Measurements from ENCODE around the gene MEGF11.

Gene MEGF11

DNA sequence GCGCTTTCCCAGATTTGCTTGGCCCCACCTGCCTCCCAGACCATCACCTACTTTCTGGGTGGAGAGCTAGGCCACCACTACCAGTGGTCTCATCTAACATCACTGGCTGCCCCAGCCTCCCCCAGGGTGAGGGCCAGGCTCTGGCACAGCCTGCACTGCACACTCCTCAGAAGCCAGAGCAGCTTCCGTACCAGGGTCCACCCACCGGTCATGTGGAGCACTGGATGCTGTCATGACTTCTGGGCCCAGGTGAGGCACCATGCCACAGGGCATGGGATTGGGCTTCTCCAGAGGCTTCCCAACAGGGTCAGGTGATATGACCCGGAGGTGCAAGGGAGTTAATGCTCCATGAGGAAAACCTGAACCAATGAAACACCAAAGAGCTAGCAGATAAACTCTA lies 14.0 kb downstream of the MEGF11 start:
- no peak for DNase-seq (ENCODE audit: low read depth in 2 of 2)

DNA sequence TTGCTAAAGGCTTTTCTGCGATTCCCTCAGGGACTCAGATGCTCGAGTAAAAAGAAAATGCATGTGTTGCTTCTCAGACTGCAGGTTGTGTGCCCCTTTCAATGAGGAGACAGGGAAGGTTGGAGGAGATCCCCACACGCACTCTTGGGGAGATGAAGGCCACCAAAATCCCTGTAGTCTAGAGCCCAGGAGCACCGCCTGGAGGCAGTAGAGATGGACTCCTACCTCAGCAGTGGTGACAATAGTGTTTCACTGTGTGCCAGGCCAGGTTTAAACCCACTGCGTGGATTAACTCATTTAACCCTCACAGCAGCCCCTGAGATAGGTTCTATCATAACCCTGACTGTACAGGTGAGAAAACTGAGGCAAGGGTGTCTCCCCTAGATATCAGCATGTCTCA lies 15.2 kb downstream of the MEGF11 start:
- DNase-seq (ENCODE audit: low read depth in 2 of 2), result no peak

DNA sequence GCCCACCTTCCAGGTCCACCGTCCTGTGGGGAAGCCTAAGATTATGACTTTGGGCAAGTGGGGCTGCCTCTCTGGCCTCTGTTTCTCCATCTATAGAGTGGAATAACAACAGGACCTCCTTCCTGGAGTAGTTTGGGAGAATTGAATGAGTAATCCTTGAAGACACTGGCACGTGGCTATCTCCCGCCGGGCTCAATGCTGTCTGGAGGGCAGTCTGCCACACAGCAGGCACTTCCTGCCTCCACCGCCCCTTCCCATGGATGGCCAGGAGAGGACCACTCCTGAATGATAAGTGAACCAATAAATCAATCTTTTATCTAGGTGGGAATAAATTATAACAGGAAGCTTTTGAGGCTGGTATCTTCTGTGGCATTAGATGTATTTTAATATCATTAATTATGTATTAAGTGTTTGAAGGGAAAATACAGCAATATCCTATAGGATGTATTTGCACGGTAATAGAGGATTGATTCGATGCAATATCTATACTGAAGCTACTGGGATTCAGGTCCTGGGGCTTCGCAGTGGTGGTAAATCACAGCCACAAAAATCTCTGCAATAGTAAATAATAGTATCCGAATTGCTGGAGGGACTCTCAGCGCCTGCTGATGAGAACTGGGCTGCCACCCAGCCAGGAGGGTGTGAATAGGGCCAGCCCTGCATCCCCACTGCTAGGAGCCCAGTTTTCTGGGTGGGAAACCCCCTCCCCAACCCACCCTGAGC lies 15.9 kb downstream of the MEGF11 start:
- no peak for DNase-seq (ENCODE audit: low read depth in 2 of 2)

DNA sequence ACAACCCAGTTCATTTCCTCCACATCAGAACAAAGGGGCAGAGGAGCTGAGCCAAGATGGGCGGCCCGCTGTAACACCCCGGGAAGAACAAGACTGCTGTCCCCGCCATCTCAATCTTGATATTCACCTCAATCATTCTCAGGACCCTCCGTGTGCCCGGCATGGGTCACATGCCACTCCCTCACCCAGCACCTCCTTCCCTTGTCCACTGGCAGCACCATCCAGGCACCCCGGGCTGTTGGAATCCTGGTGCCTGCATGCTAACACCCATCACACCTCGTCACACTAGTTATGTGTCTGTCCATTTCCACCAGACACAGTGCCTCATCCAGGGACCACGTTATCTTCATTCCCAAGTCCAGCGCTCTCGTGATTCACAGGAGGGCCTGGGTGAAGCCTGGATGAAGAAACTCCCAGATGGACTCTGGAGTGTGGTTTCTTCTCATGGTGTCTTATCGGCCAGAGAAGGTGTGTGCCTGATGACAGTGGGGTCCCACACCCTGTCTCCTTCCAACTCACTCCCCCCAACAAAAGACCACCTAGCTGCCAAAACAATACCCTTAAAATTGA lies 16.7 kb downstream of the MEGF11 start:
- no peak for DNase-seq (ENCODE audit: low read depth in 2 of 2)

DNA sequence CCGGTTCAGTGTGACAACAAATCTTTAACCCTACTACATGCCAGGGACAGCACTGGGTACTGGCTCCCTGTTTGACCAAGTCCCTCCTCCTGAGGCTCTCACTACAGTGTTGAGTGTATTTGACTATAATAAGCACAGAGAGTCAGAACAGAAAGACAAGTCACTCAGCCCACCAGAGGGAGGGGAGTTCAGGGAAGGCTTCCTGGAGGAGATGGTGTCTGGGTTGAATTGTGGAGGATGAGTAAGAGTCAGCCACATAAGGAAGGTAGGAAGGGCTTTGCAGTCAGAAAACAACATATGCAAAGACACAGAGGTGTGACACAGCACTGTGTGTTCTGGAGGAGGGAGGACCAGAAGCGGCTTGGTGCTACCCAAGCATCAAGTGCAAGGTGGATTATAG lies 17.7 kb downstream of the MEGF11 start:
- DNase-seq (ENCODE audit: low read depth in 2 of 2), result no peak

DNA sequence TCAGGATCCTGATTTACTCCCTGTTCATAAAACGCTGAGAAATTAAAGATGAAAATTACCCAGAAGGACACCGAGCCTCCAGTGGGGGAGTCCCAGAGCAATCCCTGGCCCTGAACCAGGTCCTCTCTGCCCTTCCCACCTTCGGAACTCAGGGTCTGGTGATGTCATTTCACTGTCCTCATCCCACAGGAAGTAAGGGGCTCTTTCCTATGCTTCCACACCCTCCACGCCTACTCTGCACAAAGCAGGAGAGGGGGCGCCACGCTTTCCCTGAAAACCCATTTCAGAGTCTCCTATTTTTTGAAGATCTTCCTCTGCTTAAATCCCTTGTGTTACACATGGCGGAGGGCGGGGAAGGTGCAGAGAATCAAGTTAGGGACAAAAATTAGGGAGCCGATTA lies 18.8 kb downstream of the MEGF11 start:
- no peak for DNase-seq (ENCODE audit: low read depth in 2 of 2)

DNA sequence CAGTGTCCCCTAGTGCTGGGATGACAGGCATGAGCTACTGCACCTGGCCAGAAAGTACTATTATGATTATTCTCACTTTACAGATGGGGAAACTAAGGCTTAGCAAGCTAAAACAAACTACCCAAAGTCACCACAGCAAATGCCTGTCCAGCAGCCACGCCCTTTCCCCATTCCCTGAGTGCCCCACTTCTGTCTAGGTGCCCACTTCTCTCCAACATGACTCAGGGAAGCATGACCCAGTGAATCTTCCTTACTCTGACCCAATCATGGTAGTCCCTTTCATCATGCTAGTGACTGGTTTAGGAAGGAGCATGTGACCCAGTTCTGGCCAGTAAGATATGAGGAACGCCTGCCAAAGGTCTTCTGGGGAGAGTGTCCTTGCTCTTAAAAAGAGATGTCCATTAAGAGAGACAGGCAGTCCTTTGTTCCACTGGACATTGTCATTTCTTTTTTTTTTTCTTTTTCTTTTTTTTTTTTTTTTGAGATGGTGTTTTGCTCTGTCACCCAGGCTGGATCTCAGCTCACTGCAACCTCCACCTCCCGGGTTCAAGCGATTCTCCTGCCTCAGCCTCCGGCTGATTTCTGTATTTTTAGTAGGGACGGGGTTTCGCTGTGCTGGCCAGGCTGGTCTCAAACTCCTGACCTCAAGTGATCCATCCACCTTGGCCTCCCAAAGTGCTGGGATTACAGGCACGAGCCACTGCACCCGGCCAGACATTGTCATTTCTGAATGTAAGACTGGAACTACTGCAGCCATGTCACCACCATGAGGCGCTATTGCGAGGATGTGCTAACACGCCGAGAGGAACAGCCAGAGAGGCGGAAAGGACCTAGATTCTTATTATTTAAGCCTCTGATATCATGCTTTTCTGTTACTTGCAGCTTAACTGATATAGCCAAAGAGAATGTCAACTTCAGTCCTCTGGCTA lies 19.8 kb downstream of the MEGF11 start:
- DNase-seq (ENCODE audit: low read depth in 2 of 2), result no peak

DNA sequence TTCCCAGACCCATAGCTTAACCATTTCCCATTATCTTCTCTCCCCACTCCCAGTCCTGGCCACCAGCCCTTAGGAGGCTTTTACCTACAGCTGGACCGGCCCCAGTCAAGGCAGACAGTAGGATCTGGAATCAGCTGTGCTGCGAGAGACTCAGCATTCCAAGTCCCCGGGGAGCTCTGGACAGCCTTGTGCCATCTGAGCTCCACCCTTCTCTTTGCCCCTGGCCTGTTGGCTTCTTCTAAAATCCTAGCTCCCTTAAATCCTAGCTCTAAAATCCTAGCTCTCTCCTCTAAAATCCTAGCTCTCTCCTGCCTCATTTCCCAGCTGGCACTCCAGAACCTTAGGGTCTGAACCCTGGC lies 21.3 kb downstream of the MEGF11 start:
- no peak for DNase-seq (ENCODE audit: low read depth in 2 of 2)

DNA sequence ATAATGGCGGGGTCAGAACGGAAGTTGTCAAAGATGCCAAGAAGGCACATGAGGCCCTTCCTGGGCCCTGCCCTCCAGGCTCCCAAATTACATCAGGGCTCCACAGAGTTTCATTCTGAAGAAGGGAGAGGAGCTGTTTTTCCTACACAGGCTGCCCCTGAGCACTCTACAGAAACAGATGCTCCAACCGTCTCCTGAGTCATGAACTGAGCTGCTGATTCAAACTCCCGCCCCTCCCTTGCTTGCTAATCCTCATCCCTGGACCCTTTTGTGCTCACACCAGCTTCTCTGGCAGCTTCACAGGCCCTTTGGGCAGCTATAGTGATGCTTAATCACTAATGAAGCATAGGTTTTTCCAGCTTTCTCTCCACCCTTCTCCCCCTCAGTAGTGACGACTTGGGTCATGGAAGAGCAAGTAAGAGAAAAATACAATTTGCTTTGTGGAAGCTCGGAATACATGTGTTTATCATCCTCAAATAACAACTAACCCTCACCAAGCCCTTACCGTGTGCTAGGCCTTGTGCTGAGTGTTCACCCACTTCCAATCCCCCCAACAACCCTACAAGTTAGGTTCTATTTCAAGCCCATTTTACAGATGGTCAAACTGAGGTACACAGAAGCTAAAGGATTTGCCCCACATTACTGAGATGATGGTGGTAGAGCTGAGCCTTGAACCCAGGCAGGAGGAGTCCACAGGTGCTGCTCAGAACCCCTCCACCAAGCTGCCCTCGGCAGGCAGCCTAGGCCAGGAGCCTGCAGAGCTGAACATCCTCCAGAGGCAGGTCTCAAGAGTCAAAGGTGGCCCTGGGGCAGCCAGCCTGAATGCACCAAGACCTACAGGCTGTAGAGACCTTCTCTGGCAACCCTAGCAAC lies 21.9 kb downstream of the MEGF11 start:
- no peak for DNase-seq (ENCODE audit: low read depth in 2 of 2)

DNA sequence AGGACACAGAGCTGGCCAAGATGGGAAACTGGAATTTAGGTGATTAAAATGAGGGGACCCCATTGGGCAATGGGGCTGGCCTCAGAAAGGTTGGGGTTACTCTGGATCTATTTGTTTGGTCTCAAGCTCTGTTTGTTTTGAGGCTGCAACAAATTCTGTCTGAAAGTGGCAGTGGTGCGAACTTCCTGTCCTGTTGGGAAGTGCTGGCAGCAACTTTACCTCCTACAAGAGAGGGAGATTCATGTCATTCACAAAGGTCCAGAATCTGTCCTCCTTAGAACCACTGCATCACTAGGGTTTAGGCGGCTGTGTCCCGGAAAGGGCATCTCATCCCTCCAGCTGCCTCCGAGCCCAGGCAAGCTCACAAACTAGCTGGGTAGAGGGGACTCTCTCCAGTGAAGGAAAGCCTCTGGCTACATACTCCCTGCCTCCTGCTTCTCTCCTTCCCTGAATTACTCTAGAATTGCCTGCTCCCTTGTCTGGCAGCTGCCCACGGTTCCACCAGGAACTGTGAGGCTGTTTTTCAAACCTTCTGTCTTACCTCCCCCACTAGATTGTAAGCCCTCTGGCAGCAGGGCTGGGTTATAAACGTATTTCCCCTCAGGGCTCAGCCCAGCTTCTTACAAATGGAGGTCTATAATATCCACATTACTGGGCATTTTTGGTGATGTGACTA lies 23.6 kb downstream of the MEGF11 start:
- no peak for DNase-seq (ENCODE audit: low read depth in 2 of 2)

DNA sequence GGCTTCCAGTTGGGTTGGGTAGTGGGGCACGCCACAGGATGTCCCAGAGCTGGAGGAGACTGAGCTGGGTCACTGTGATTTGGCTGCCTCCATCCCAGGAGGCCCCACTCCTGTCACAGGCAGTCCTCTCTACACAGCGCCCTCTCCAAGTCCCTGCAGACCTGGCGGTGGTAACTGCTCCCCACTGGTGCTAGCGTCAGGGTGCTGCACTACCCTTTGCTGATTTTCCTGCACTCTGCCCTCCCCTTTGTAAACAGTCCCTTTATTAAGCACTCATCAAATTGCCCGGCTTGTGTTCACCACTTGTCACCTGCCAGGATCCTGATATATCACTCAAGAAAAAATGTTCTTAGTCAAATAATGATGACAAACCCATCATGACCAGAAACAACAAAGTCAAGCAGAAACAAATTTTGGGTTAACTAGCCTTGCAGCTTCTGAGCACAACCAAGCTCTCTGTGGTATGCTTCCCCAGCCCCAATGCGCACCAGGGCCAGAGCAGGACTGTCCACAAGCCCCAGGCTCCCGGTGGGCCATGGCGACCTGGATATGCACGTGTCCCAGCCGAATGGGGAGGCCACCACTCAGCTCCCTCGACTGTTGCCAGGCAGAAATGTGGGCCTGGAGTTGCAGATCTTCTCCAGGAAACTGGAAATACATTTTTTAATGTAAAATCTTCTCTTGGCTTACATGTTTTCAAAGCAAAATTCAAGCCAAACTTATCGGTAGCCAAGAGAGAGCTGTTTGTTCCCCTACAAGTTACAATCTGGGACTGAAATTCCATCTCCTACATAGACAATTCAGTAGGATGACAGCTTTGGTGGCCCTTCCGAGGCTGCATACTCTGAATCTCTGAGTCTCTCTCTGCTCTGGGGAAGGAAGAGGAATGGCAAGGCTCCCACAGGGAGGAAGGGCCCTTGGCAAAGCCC lies 24.5 kb downstream of the MEGF11 start:
- no peak for DNase-seq (ENCODE audit: low read depth in 2 of 2)

DNA sequence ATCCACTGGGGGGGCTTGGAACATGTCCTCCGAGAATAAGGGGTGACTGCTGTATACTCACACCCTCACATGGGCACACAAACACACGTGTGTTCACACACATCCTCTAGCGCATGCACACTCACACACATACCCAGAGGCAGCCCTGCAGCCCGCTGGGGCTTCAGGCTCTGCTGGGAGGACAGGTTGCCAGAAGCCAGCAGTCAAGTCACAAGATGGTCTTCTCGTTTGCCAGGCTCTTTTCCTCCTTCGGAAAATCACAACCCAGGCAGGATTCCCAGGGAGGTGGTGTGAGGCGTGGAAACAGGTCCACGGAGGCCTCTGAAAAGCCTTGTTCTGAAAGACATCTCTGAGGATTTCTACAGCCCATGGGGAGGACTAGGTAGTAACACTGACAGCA lies 26.8 kb downstream of the MEGF11 start:
- DNase-seq (ENCODE audit: low read depth in 2 of 2), result no peak

DNA sequence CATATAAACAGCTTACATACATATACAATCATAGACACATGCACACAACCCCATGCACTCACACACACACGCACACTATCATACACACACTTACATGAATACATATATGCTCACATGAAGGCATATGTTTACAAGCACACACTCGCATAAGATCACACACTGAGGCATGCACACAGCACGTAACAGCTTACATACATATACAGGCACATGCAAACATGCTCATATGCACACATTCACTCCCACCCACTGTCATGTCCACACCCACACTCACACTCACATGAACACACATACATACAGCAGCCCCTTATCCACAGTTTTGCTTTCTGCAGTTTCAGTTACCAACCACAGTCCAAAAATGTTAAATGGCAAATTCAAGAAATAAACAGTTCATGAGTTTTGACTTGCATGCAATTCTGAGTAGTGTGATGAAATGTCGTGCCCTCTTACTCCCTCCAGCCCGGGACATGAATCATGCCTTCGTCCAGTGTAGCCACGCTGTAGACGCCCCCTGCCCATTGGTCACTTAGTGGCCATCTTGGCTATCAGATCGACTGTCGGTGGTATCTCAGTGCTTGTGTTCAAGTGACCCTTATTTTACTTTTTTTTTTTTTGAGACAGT lies 27.8 kb downstream of the MEGF11 start:
- DNase-seq (ENCODE audit: low read depth in 2 of 2), result no peak

DNA sequence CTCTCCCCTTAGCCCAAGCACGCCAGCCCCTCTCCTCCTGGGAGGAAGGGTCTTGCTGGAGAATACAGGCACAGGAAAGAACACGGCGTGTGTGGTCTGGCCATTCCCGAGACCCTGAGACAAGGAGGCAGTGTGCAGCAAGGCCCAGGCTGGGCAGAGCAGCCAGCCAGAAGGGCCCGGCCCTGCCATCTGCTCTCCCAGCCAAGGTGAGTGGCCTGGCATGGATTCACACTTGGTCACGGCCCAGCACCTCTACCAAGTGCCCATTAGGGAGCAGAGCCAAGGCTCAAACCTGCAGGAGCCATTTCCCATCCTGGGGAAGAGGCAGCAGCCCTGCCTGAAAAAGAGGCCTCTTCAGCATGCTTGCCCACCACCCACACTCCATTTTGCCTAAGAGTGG lies 28.6 kb downstream of the MEGF11 start:
- no peak for DNase-seq (ENCODE audit: low read depth in 2 of 2)

DNA sequence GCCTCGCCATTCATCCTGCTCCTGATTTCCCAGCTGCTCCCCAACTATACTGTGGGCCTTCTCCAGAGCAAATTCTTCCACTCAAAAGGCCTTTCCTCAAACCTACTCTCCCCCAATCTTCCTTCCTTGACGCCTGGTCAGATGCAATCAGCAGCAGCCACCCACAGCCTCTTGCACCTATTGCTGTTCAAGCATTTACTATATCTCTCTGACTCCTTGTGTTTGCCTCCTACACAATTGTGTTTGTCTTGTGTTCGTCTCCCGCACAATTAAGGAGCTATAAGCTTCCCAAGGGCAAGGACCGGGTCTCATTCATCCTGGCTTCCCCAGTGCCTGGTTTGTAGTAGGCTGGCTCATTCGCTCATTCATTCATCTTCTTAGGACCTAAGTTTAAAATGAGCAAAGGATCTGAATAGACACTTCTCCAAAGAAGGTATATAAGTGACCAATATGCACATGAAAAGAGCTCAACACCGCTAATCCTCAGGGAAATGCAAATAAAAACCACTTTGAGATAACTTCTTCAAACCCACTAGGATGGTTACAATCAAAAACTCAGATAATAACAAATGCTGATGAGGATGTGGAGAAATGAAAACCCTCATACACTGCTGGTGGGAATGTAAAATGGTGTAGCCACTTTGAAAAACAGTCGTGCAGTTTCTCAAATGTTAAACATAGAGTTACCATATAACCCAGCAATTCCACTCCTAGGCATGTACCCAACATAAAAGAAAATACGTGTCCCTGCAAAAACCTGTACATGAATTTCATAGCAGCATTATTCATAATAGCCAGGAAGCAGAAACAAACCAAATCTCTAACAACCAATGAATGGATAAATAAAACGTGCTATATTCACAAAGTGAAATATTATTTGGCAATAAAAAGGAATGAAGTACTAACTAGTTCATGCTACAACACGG lies 31.0 kb downstream of the MEGF11 start:
- DNase-seq (ENCODE audit: low read depth in 2 of 2), result no peak

DNA sequence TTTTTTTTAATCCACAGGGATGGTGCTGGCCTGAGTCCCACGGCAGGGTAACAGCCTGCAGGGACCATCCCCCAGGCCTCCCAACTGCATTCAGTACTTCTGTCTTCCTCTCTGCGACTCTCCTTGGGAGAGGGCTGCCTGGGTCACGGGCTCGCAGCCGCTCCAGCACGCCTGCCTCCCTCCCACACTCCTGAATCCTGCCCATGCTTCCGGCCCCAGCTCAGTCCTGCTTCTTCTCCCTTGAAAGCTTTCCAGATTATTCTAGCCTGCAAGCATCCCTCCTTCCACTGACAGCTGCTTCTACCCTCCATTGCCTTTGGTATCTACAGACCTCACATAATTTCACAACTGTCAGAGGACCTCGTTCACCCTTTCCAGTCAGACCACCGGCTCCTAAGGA lies 32.4 kb downstream of the MEGF11 start:
- no peak for DNase-seq (ENCODE audit: low read depth in 2 of 2)

DNA sequence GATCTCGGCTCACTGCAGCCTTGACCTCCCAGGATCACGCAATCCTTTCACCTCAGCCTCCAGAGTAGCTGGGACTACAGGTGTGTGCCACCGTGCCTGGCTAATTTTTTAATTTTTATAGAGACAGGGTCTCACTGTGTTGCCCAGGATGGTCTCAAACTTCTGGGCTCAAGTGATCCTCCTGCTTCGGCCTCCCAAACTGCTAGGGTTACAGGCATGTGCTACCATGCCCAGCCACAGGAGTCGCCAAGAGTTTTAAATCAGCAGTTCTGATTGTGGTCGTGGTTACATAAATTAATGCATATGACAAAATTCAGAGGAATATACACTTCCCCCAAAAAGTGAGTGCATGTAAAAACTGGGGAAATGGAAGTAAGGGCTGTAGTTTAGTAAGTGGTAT lies 32.9 kb downstream of the MEGF11 start:
- no peak for DNase-seq (ENCODE audit: low read depth in 2 of 2)

DNA sequence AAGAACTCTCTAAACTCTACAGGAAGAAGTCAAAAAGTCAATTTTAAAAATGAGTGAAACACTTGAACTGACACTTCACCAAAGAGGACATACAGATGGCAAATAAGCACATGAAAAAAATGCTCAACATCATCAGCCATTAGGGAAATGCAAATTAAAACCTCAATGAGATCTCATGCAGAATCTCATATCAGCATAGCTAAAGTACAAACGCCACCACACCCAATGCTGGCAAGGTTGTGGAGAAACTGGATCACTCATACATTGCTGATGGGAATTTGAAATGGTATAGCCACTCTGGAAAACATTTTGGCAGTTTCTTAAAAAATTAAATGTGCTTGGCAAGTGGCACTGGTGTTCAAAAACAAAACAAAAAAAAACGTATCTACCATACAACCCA lies 34.2 kb downstream of the MEGF11 start:
- DNase-seq (ENCODE audit: low read depth in 2 of 2), result no peak

DNA sequence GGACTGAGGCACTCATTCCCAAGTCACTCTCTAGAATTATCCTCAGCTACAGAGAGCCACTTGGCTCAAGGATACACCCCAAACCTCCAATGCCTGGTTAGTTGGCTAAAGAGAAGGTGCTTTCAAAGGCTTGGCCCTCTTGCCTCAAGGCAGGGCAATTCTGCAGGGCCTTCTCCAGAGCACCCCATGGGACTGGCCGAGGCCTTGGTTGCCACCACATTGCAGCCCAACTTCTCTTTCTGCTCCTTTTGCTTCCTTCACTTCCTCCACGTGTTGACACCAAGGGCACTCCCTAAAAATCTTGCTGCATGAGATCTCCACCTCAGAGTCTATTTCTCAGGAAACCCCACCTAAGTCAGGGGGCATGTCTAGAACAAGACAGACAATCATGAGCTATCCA lies 36.7 kb downstream of the MEGF11 start:
- DNase-seq (ENCODE audit: low read depth in 2 of 2), result no peak
